ENCODE measurements around the gene OBP2A. TPM values are rescaled to one million over a fixed set of nuclear protein-coding genes. Genes with fewer than 3 reads are reported as not detected.

Gene OBP2A
- total RNA-seq, 1 experiment from 2014 or later: not detected

DNA sequence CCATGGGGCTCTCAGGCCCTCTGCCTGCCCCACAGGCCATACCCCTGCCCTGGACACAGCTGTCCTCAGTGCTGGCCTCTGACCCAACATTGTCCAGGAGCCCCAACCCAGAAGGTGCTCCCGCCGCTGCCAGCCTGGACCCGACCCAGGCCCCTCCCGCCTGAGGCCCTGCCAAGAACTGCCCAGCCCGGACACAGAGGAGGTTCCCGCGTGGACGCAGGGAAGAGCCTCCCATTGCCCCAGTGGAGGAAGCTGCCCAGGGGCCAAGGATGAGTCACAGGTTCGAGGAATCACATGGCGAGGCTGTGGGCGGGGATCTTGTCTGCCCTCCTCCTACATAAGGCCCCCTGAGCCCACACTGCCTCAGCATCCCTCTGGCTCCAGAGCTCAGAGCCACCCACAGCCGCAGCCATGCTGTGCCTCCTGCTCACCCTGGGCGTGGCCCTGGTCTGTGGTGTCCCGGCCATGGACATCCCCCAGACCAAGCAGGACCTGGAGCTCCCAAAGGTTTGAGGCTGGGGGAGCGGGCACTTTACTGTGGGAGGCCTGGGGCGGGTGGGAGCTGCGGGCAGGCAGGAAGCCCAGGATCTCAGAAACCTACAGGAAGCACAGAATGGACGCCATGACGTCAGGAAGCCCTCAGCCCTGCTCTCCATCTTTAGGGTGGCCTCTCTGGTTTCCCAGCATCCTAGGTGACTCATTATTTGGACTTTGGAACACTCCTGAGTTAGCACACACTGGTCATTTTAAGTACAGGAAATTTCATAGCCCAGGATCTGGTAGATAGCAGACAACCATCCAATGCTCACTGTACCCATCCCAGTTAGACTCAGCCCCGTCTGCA is 15.7 kb downstream of the OBP2A start, which contains the start of gene PAEP:
Gene PAEP, plus strand, starts transcription at position 366 of the 844 bp plus-strand sequence.
- H3K36me3 ChIP-seq: no peaks in the 10 kb centered on the region
- no peaks in the 10 kb centered on the region for H3K9me3 ChIP-seq
- no peak within 1 kb of the TSS for H3K4me3 ChIP-seq
- no peaks in the 10 kb centered on the region for H3K27me3 ChIP-seq
- no peak for DNase-seq

- Histone ChIP-seq H3K36me3 (no peaks in the 10 kb centered on the region), H3K9me3 (no peaks in the 10 kb centered on the region), H3K4me3 (no peak overlapping the region), H3K27me3 (no peaks in the 10 kb centered on the region)
- DNase-seq: no peak
These were observed 16.4 kb downstream of the OBP2A start for GRCh38 chr9:135562235-135562745.

- no peaks in the 10 kb centered on the region for H3K36me3 ChIP-seq
- no peaks in the 10 kb centered on the region for H3K9me3 ChIP-seq
- no peak for DNase-seq
- no peak overlapping the region for H3K4me3 ChIP-seq
- no peaks in the 10 kb centered on the region for H3K27me3 ChIP-seq
These were observed 17.1 kb downstream of the OBP2A start for GRCh38 chr9:135563039-135563476.

DNA sequence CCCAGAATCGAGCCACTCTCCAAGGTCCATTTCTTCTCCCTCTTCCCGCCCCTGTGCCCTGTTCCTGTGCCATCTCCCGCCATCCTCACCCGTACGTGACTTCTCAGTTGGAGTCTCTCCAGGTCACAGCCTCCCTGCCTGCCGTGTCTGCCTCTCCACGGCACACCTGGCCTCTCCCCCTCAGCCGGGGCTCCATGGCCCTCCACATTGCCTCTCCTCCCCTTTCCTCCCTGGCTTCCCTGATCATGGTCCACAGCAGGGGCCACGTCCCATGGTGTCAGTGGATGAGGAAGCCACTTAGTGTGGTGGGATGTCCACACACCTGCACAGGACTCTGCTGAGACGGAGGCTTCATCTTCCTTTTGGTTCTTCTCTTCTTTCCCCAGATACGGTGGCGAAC is 17.9 kb downstream of the OBP2A start:
- Histone ChIP-seq H3K36me3 (no peaks in the 10 kb centered on the region), H3K4me3 (no peak overlapping the region), H3K9me3 (no peaks in the 10 kb centered on the region), H3K27me3 (no peaks in the 10 kb centered on the region)
- DNase-seq: no peak

DNA sequence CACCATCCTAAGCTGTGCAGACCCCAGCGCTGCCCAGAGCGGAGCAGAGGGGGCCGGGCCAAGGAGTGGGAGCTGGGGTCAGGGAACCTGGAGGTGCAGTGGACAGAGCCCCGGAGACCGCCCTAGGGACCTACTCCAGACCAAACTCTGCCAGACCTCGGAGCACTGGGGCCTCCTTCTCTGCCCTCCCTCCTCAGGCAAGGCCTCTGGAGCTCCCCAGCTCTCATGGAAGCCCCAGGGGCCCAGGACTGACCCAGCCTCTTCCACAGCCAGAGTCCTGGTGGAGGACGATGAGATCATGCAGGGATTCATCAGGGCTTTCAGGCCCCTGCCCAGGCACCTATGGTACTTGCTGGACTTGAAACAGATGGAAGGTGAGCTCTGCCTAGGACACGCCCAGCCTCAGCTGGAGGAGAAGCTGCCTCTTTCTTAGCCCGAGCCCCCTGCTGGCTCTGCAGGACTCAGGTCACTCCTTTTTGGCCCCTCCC is 19.3 kb downstream of the OBP2A start:
- Histone ChIP-seq H3K9me3 (peaks cover 5% of the 10 kb centered on the region), H3K36me3 (no peaks in the 10 kb centered on the region), H3K4me3 (no peak overlapping the region), H3K27me3 (no peaks in the 10 kb centered on the region)
- no peak for DNase-seq

DNA sequence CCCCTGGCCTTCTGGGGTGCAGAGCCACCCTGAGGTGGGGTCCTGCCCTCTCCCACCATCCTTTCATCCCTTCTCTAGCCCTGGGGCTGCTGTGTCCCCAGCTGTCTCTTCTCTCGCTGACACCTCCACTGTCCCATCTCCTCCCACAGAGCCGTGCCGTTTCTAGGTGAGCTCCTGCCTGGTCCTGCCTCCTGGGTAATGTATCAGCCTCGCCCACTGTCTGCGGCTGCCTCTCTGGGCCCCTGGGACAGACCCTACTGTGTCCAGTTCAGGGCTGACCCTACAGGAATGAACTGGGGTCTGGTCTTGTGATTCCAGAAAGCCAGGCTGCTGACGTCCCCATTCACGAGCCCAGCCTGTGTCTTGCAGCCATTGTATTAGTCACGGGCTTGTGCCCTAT is 19.7 kb downstream of the OBP2A start:
- no peaks in the 10 kb centered on the region for H3K27me3 ChIP-seq
- H3K4me3 ChIP-seq: no peak overlapping the region
- peaks cover 5% of the 10 kb centered on the region for H3K9me3 ChIP-seq
- no peak for DNase-seq
- H3K36me3 ChIP-seq: no peaks in the 10 kb centered on the region

DNA sequence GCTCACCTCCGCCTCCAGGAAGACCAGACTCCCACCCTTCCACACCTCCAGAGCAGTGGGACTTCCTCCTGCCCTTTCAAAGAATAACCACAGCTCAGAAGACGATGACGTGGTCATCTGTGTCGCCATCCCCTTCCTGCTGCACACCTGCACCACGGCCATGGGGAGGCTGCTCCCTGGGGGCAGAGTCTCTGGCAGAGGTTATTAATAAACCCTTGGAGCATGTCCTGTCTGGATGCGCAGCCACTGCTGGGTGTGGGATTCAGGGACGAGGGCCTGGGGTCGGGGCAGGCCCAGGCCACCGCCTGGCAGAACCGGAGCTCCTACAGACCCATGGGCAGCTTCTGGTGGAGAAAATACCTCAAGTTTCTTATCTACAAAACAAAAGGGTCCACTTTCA is 20.6 kb downstream of the OBP2A start:
- DNase-seq: no peak
- no peaks in the 10 kb centered on the region for H3K27me3 ChIP-seq
- no peaks in the 10 kb centered on the region for H3K36me3 ChIP-seq
- peaks cover 5% of the 10 kb centered on the region for H3K9me3 ChIP-seq
- no peak overlapping the region for H3K4me3 ChIP-seq

GRCh38 chr9:135567311-135567710 is 21.4 kb downstream of the OBP2A start:
- no peaks in the 10 kb centered on the region for H3K36me3 ChIP-seq
- DNase-seq: no peak
- no peak overlapping the region for H3K4me3 ChIP-seq
- H3K27me3 ChIP-seq: no peaks in the 10 kb centered on the region
- H3K9me3 ChIP-seq: peaks cover 5% of the 10 kb centered on the region

- H3K27me3 ChIP-seq: no peaks in the 10 kb centered on the region
- no peak for DNase-seq
- no peaks in the 10 kb centered on the region for H3K36me3 ChIP-seq
- H3K9me3 ChIP-seq: peaks cover 5% of the 10 kb centered on the region
- H3K4me3 ChIP-seq: no peak overlapping the region
These were observed 22.1 kb downstream of the OBP2A start for GRCh38 chr9:135568026-135568425.

DNA sequence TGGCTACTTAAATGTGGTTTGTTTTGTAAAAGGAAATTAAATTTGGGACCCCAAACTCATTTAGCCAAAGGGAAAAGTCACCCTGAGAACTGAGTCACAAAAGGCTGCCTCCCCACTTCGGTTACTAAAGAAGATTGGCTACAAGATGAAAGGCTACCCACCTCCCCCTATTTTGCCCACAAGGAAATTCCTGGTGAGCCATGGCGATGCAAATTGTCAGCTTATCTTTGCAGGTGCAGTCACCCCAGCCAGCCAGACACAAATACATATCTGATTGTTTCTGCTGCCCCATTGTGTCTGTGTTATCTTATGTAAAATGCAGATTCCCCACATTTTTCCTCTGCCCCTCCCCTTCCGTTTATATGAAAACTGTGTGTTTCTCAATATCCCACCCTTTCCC is 24.5 kb downstream of the OBP2A start:
- DNase-seq: no peak

GRCh38 chr9:135572233-135572632 is 26.3 kb downstream of the OBP2A start:
- DNase-seq: no peak
- H3K36me3 ChIP-seq: no peaks in the 10 kb centered on the region
- peaks cover 5% of the 10 kb centered on the region for H3K9me3 ChIP-seq
- H3K27me3 ChIP-seq: no peaks in the 10 kb centered on the region
- H3K4me3 ChIP-seq: no peak overlapping the region

More for the DNA sequence above, 24.5 kb downstream of the OBP2A start:
- Histone ChIP-seq H3K36me3 (no peaks in the 10 kb centered on the region), H3K4me3 (no peak overlapping the region), H3K9me3 (peaks cover 5% of the 10 kb centered on the region), H3K27me3 (no peaks in the 10 kb centered on the region)

GRCh38 chr9:135573124-135573523 is 27.2 kb downstream of the OBP2A start:
- Histone ChIP-seq H3K4me3 (no peak overlapping the region), H3K36me3 (no peaks in the 10 kb centered on the region), H3K27me3 (no peaks in the 10 kb centered on the region), H3K9me3 (peaks cover 5% of the 10 kb centered on the region)
- DNase-seq: no peak

DNA sequence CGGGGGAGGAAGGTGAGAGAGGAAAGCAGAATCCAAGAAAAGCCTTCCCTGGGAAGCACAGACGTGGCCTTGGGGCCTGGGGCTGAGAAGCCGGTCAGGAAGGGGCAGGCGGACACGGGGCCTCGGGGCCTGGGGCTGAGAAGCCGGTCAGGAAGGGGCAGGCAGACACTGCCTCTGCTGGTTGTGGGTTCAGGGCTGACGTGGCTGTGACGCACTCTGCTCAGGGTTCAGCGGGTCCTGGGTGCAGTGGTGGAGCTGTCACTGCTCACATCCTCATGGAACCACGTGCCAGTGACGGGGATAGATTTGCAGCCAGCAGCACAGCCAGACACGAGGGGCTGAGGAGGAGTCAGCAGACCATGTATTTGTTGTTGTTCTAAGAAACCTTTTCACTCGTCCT is 28.4 kb downstream of the OBP2A start:
- H3K9me3 ChIP-seq: peaks cover 2% of the 10 kb centered on the region; the same call in 1 of the 2 replicates
- H3K27me3 ChIP-seq: no peaks in the 10 kb centered on the region
- H3K4me3 ChIP-seq: no peak overlapping the region
- DNase-seq: no peak
- no peaks in the 10 kb centered on the region for H3K36me3 ChIP-seq

DNA sequence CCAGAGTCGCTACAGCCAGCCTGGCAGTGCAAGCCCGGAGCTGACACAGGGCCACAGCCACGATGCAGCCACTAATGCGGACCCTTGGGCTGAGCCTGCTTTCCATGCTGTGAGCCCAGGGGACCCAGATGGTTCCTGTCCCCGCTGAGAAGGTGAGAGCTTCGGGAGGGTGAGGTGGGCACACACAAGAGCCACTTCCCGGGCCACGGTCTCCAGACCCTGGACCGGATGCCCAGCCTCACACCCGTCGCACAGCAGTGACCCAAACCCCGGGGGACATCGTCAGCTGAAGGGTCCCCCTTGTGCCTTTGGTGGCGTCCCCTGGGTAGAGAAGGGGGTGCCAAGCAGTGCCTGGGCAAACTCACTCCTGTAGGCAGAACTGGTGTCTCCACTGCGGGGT is 29.0 kb downstream of the OBP2A start:
- Histone ChIP-seq H3K9me3 (no peaks in the 10 kb centered on the region), H3K27me3 (no peaks in the 10 kb centered on the region), H3K36me3 (no peaks in the 10 kb centered on the region), H3K4me3 (no peak overlapping the region)
- no peak for DNase-seq

DNA sequence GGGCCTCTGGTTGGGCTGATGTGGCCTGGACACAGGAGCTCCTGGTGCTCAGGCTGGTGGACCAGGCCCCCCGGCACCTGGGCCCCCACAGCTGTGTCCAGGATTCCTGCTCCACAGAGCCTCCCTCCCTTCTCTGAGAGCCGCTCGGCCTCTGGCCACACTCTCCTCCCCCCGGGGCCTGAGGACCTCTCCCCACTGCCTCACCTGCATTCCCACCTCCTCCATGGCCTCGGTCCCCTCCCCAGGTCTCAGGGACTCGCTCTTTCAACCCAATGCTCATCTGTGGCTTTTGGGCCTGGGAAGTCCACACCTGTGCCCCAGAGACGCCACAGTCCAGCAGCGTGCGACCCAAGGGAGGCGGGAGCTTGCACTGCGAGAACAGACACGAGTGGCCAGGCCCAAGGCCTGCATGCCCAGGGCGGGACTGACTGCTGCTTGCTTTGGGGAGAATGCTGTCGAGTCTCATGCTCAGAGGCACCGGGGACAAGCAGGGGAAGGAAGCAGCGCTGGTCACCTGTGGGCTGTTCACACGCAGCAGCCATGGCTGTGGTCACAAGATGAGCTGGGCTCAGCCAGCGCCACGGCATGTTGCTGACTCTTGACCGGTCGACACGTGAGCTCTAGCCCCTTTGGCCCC is 30.2 kb downstream of the OBP2A start:
- no peak for DNase-seq
- Histone ChIP-seq H3K4me3 (no peak overlapping the region), H3K9me3 (no peaks in the 10 kb centered on the region), H3K27me3 (no peaks in the 10 kb centered on the region), H3K36me3 (no peaks in the 10 kb centered on the region)

- Histone ChIP-seq H3K9me3 (no peaks in the 10 kb centered on the region), H3K4me3 (no peak overlapping the region), H3K27me3 (no peaks in the 10 kb centered on the region), H3K36me3 (no peaks in the 10 kb centered on the region)
- no peak for DNase-seq
These were observed 31.3 kb downstream of the OBP2A start for GRCh38 chr9:135577256-135577655.

DNA sequence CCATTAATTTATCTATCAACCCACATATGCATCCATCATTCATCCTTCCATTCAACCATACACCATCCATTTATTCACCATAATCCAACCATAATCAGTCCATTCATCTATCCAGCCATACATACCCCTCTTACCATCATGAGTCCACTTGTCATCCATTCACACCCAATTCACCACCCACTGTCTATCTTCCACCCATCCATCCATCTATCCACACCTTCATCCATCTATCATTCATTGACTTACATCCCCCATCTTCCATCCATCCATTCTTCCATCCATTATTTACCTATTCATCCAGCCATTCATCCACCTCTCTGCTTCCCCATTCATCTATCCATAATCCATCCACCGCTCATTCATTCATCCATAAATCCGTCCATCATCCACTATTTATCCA is 33.4 kb downstream of the OBP2A start:
- Histone ChIP-seq H3K36me3 (no peaks in the 10 kb centered on the region), H3K27me3 (no peaks in the 10 kb centered on the region), H3K9me3 (no peaks in the 10 kb centered on the region), H3K4me3 (no peak overlapping the region)
- DNase-seq: no peak

Data from MG63 (cell line).